H1 (cell line): ENCODE measurements around the gene SPG11. TPM values are rescaled to one million over a fixed set of nuclear protein-coding genes. Genes with fewer than 3 reads are reported as not detected.

ENCODE experiments used
- CTCF ChIA-PET: fragments of 300-600 bp; sonication (Branson Sonifier 250); formaldehyde crosslinking; loops from one replicate; lab custom pipeline; 2021; ENCODE audit not compliant: partially characterized antibody; lab: Charles Lee
- POLR2A ChIA-PET: fragments of 300-600 bp; sonication (Branson Sonifier 250); formaldehyde crosslinking; loops from one replicate; lab custom pipeline; 2021; ENCODE audit warnings: inconsistent platforms; ENCODE audit not compliant: partially characterized antibody; lab: Charles Lee
- DNase-seq, 2 experiments: peaks; one replicate each; pipeline versions ENCODE4 v3.0.0 to v3.0.0-alpha.2; 2010 to 2022; ENCODE audit warnings: low spot score in 2 of 2, low read depth in 1 of 2, mixed read lengths in 1 of 2
- FAIRE-seq: peaks from 2 replicates; lab custom pipeline; 2011; peaks lifted over from hg19 to GRCh38; lab: Jason Lieb, UNC
- H2AFZ ChIP-seq: 2 replicates; pipeline ENCODE4 v1.8.1; 2012; ENCODE audit warnings: low read length, inconsistent platforms
- H2AK5ac ChIP-seq: 2 replicates; pipeline ENCODE4 v1.6.1; 2013; ENCODE audit warnings: low read depth, low read length
- H2BK120ac ChIP-seq: replicated peaks from 2 replicates; pipeline ENCODE3; 2013; ENCODE audit warnings: low read depth, low read length, inconsistent platforms
- H2BK12ac ChIP-seq: 2 replicates; pipeline ENCODE4 v1.6.1; 2013; ENCODE audit warnings: low read depth, low read length
- H2BK15ac ChIP-seq: 2 replicates; pipeline ENCODE4 v1.6.1; 2013; ENCODE audit warnings: low read length
- H2BK20ac ChIP-seq: 2 replicates; pipeline ENCODE4 v1.6.1; 2013; ENCODE audit warnings: low read length
- H2BK5ac ChIP-seq: 2 replicates; pipeline ENCODE4 v1.6.1; 2013; ENCODE audit warnings: low read depth, low read length
- H3K14ac ChIP-seq: 2 replicates; pipeline ENCODE4 v1.6.1; 2013; ENCODE audit warnings: inconsistent platforms; ENCODE audit not compliant: insufficient read length
- H3K18ac ChIP-seq: 2 replicates; pipeline ENCODE4 v1.6.1; 2013; ENCODE audit warnings: low read length; ENCODE audit errors: extremely low read depth
- H3K23ac ChIP-seq: 2 replicates; pipeline ENCODE4 v1.6.1; 2013; ENCODE audit warnings: inconsistent platforms; ENCODE audit not compliant: insufficient read length
- H3K23me2 ChIP-seq: 2 replicates; pipeline ENCODE4 v1.6.1; 2013; ENCODE audit warnings: low read depth, low read length
- H3K27ac ChIP-seq: 2 replicates; pipeline ENCODE4 v1.6.1; 2011; ENCODE audit warnings: low read depth, low read length, inconsistent platforms
- H3K27me3 ChIP-seq, 4 experiments: replicated peaks in 1 of 4; 1 replicate in 1 of 4; 2 replicates in 3 of 4; pipeline versions ENCODE4 v1.6.1 to v1.8.1; 2011 to 2013; ENCODE audit warnings: low read length in 3 of 4, mild to moderate bottlenecking in 3 of 4, inconsistent platforms in 2 of 4, mixed read lengths in 2 of 4, moderate library complexity in 1 of 4; ENCODE audit not compliant: control insufficient read depth in 3 of 4, insufficient read depth in 3 of 4; ENCODE audit errors: extremely low read depth in 1 of 4
- H3K36me3 ChIP-seq, 4 experiments: 2 replicates each; pipeline versions ENCODE4 v1.6.1 to v1.8.1; 2011 to 2013; ENCODE audit warnings: mild to moderate bottlenecking in 4 of 4, low read length in 3 of 4, moderate library complexity in 2 of 4, control low read depth in 1 of 4, inconsistent platforms in 1 of 4; ENCODE audit not compliant: insufficient read depth in 4 of 4, control insufficient read depth in 2 of 4
- H3K4ac ChIP-seq: replicated peaks from 2 replicates; pipeline ENCODE3; 2013; ENCODE audit warnings: low read length, low read depth, mixed read lengths, inconsistent platforms; ENCODE audit not compliant: insufficient read length
- H3K4me1 ChIP-seq, 4 experiments: replicated peaks in 1 of 4; 1 replicate in 1 of 4; 2 replicates in 3 of 4; pipeline versions ENCODE4 v1.6.1 to v1.8.1; 2011 to 2013; ENCODE audit warnings: low read length in 3 of 4, inconsistent platforms in 2 of 4, mixed read lengths in 1 of 4; ENCODE audit not compliant: insufficient read depth in 4 of 4, control insufficient read depth in 3 of 4
- H3K4me2 ChIP-seq, 2 experiments: 2 replicates each; pipeline versions ENCODE4 v1.6.1 to v1.8.1; 2011 to 2013; ENCODE audit warnings: low read depth in 2 of 2, low read length in 2 of 2, control low read depth in 1 of 2, inconsistent platforms in 1 of 2, mild to moderate bottlenecking in 1 of 2; ENCODE audit not compliant: insufficient read depth in 1 of 2
- H3K4me3 ChIP-seq, 4 experiments: fragments of 200-600, 300-600 bp in 1 of 4; sonication (generic), shearing (Covaris generic), sonication (Bioruptor Twin) in 1 of 4; 2 replicates each; pipeline versions ENCODE4 v1.5.1 to v1.8.1; 2011 to 2016; ENCODE audit warnings: low read length in 4 of 4, low read depth in 3 of 4, control low read depth in 2 of 4, inconsistent platforms in 2 of 4, mild to moderate bottlenecking in 2 of 4, mixed read lengths in 1 of 4, moderate library complexity in 1 of 4; ENCODE audit not compliant: insufficient read depth in 2 of 4; ENCODE audit errors: extremely low read depth in 1 of 4
- H3K56ac ChIP-seq: replicated peaks from 2 replicates; pipeline ENCODE3; 2013; ENCODE audit warnings: low read depth, mild to moderate bottlenecking, mixed read lengths, low read length, inconsistent platforms; ENCODE audit not compliant: insufficient read length
- H3K79me1 ChIP-seq: 2 replicates; pipeline ENCODE4 v1.6.1; 2013; ENCODE audit warnings: low read depth, low read length, control low read depth
- H3K79me2 ChIP-seq, 2 experiments: 2 replicates each; pipeline versions ENCODE4 v1.6.1 to v1.8.1; 2012 to 2013; ENCODE audit warnings: low read length in 2 of 2, mild to moderate bottlenecking in 2 of 2, inconsistent platforms in 1 of 2; ENCODE audit not compliant: insufficient read depth in 2 of 2, control insufficient read depth in 1 of 2
- H3K9ac ChIP-seq, 4 experiments: replicated peaks in 1 of 4; 1 replicate in 1 of 4; 2 replicates in 3 of 4; pipeline versions ENCODE4 v1.6.1 to v1.8.1; 2011 to 2013; ENCODE audit warnings: low read depth in 3 of 4, low read length in 3 of 4, control low read depth in 2 of 4, mild to moderate bottlenecking in 2 of 4, moderate library complexity in 2 of 4, inconsistent platforms in 1 of 4; ENCODE audit errors: extremely low read depth in 1 of 4
- H3K9me3 ChIP-seq, 2 experiments: 2 replicates each; pipeline versions ENCODE4 v1.6.1 to v1.8.1; 2012 to 2013; ENCODE audit warnings: mild to moderate bottlenecking in 2 of 2, moderate library complexity in 2 of 2, control low read depth in 1 of 2, inconsistent platforms in 1 of 2, low read depth in 1 of 2, low read length in 1 of 2, mixed read lengths in 1 of 2; ENCODE audit not compliant: insufficient read depth in 2 of 2
- H4K20me1 ChIP-seq, 2 experiments: replicated peaks in 1 of 2; 2 replicates each; pipeline versions ENCODE3 to v1.8.1; 2011 to 2013; ENCODE audit warnings: inconsistent platforms in 2 of 2, low read length in 2 of 2, mild to moderate bottlenecking in 1 of 2; ENCODE audit not compliant: insufficient read depth in 2 of 2, control insufficient read depth in 1 of 2
- H4K5ac ChIP-seq: 2 replicates; pipeline ENCODE4 v1.6.1; 2013; ENCODE audit warnings: low read length, low read depth, mixed read lengths, inconsistent platforms; ENCODE audit not compliant: insufficient read length
- H4K8ac ChIP-seq: 2 replicates; pipeline ENCODE4 v1.8.0; 2013; ENCODE audit warnings: mild to moderate bottlenecking, moderate library complexity, low read length, inconsistent platforms; ENCODE audit not compliant: insufficient read depth; ENCODE audit errors: extremely low read depth
- H4K91ac ChIP-seq: replicated peaks from 2 replicates; pipeline ENCODE3; 2013; ENCODE audit warnings: low read length, mixed read lengths, inconsistent platforms; ENCODE audit not compliant: insufficient read length
- CBX8 ChIP-seq: fragments of 300-800, 300-1000 bp; sonication (generic); IDR thresholded peaks from 2 replicates; pipeline ENCODE4 v1.7.1; 2016; ENCODE audit warnings: low read depth, low read length, borderline replicate concordance
- CTBP2 ChIP-seq: IDR thresholded peaks from 2 replicates; pipeline ENCODE4 v1.7.0; 2011; ENCODE audit warnings: borderline replicate concordance, mild to moderate bottlenecking, moderate library complexity, mixed read lengths, low read length; ENCODE audit not compliant: insufficient read depth, insufficient read length
- EZH2 ChIP-seq: fragments of 200-600 bp; sonication (generic); IDR thresholded peaks from 2 replicates; pipeline ENCODE4 v1.7.1; 2012; ENCODE audit warnings: low read depth, mild to moderate bottlenecking, moderate library complexity, low read length, inconsistent platforms; ENCODE audit not compliant: severe bottlenecking
- JUN ChIP-seq: IDR thresholded peaks from 2 replicates; pipeline ENCODE4 v1.6.1; 2011; ENCODE audit warnings: low read depth, mild to moderate bottlenecking, improper control_type of control experiment, low read length
- JUND ChIP-seq: IDR thresholded peaks from 2 replicates; pipeline ENCODE4 v1.6.1; 2011; ENCODE audit warnings: mild to moderate bottlenecking, improper control_type of control experiment, low read length
- KDM1A ChIP-seq: fragments of 200-600, 300-600 bp; sonication (generic); IDR thresholded peaks from 2 replicates; pipeline ENCODE4 v1.7.1; 2016; ENCODE audit warnings: mild to moderate bottlenecking, low read length, borderline replicate concordance
- MAFK ChIP-seq: IDR thresholded peaks from 2 replicates; pipeline ENCODE4 v1.6.1; 2012; ENCODE audit warnings: low read depth, mild to moderate bottlenecking, improper control_type of control experiment, low read length
- PHF8 ChIP-seq: fragments of 200-600 bp; sonication (generic); conservative IDR thresholded peaks from 2 replicates; pipeline ENCODE4 v1.7.1; 2012; ENCODE audit warnings: low read depth, mild to moderate bottlenecking, inconsistent platforms, low read length, moderate library complexity
- RFX5 ChIP-seq: IDR thresholded peaks from 2 replicates; pipeline ENCODE4 v1.6.1; 2011; ENCODE audit warnings: low read depth, low read length, improper control_type of control experiment, borderline replicate concordance
- RNF2 ChIP-seq: fragments of 200-900, 300-1000 bp; sonication (generic); IDR thresholded peaks from 2 replicates; pipeline ENCODE4 v1.7.1; 2016; ENCODE audit warnings: borderline replicate concordance, low read depth, mild to moderate bottlenecking, antibody characterized with exemption, low read length; ENCODE audit not compliant: poor library complexity, severe bottlenecking; ENCODE audit errors: missing control alignments
- SIN3A ChIP-seq, 2 experiments: IDR thresholded peaks in 1 of 2; conservative IDR thresholded peaks in 1 of 2; 2 replicates each; pipeline ENCODE4 v1.6.1; 2011 to 2012; ENCODE audit warnings: low read length in 2 of 2, improper control_type of control experiment in 1 of 2, low read depth in 1 of 2, mild to moderate bottlenecking in 1 of 2
- SP1 ChIP-seq: IDR thresholded peaks from 2 replicates; pipeline ENCODE4 v1.6.1; 2011; ENCODE audit warnings: low read depth, low read length
- TEAD4 ChIP-seq: IDR thresholded peaks from 2 replicates; pipeline ENCODE4 v1.6.1; 2012; ENCODE audit warnings: low read depth, low read length, inconsistent platforms, mixed read lengths
- YY1 ChIP-seq: IDR thresholded peaks from 2 replicates; pipeline ENCODE4 v1.6.1; 2011; ENCODE audit warnings: low read depth, mild to moderate bottlenecking, low read length
- WGBS, 2 experiments: shearing (Covaris generic) in 1 of 2; methylation state at CpG; one replicate each; pipeline versions ENCODE4 v1.1.6 to v1.1.7; 2013 to 2015; ENCODE audit warnings: low lambda C conversion rate in 2 of 2, mixed read lengths in 2 of 2, inconsistent platforms in 1 of 2, low coverage in 1 of 2, missing lambda C conversion rate in 1 of 2; ENCODE audit not compliant: insufficient replicate concordance in 2 of 2, insufficient coverage in 1 of 2, insufficient read length in 1 of 2; ENCODE audit errors: extremely low coverage in 1 of 2, missing lambda C conversion rate in 1 of 2; 5-methylcytosine and 5-hydroxymethylcytosine counted together
- polyA plus RNA-seq, 7 experiments: library from polyadenylated mRNA; depleted of rRNA in 3 of 7; stranded (reverse) in 5 of 7; unstranded in 2 of 7; fragments of >200 nt in 5 of 7; fragments of 200-250 nt in 2 of 7; gene quantifications; 1 replicate in 5 of 7; 2 replicates in 1 of 7; 4 replicates in 1 of 7; pipeline versions ENCODE4 v1.2.1 to v1.2.3, GENCODE V29; 2011 to 2013; ENCODE audit warnings: missing spikeins in 2 of 7, mixed read lengths in 2 of 7
- total RNA-seq: library from RNA; stranded (reverse); fragmentation: NEBNext Ultra II Directional; extraction: Animal tissue kit (Norgen Biotek cat#: 25700); gene quantifications from 2 replicates; pipeline ENCODE4 v1.2.1, GENCODE V29; 2021

SPG11 gene
- total and polyA plus RNA-seq, 2 of the 8 experiments (the other 6 are each of a cell fraction or from before 2014, with no cell fraction given), result 37.1 to 38.6 TPM

DNA sequence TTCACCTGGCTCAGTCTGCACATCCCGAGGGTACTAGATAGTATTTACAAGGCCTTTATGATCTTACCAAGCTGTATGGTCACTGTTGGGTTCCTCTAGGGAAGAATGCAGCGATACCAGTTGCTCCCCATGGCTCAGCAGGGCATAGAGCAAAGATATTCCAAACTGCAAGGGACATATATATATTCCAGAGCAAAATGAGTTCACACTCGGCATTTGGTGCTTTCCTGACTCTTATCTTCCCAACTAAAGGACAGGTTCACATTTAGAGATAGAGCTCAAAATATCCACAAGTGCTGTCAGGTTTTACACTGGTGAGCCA is 3.5 kb upstream of the SPG11 start:
- FAIRE-seq, result no peak
- TF ChIP-seq TEAD4 (no peak), CTBP2 (no peak), PHF8 (no peak), MAFK (no peak), JUND (no peak), CBX8 (no peak), YY1 (no peak), SP1 (no peak), RFX5 (no peak), SIN3A (conservative IDR thresholded peaks at IDR 0.05 in 1 of 2, IDR thresholded peaks at IDR 0.05 in 1 of 2; ENCODE audit: low read depth in 1 of 2, low read length in 2 of 2) (no peak), JUN (no peak), KDM1A (no peak), EZH2 (no peak), RNF2 (no peak)

More for the DNA sequence above, 3.5 kb upstream of the SPG11 start:
- Histone ChIP-seq H2BK5ac (no peak overlapping the region), H3K27me3 (no peaks in the 10 kb centered on the region), H3K4me3 (no peak overlapping the region), H2BK120ac (no peak overlapping the region), H4K91ac (no peak overlapping the region), H3K23ac (no peak overlapping the region), H2BK15ac (no peak overlapping the region), H3K79me2 (no peaks in the 10 kb centered on the region), H3K14ac (no peak overlapping the region), H3K79me1 (no peaks in the 10 kb centered on the region), H3K4me1 (peaks cover 0 to 1% (median 0%) of the 10 kb centered on the region in 4 experiments; a peak in 3 of 7 replicates), H2AFZ (no peak overlapping the region; the same call in 1 of the 2 replicates), H2BK12ac (no peak overlapping the region), H4K8ac (no peak overlapping the region), H4K5ac (no peak overlapping the region), H3K9me3 (no peaks in the 10 kb centered on the region), H3K27ac (no peak overlapping the region), H3K18ac (no peak overlapping the region), H3K36me3 (no peaks in the 10 kb centered on the region), H2BK20ac (no peak overlapping the region), H4K20me1 (no peaks in the 10 kb centered on the region), H3K23me2 (peaks cover 2% of the 10 kb centered on the region), H3K9ac (no peak overlapping the region; a peak in 1 of 7 replicates), H3K4me2 (no peak overlapping the region), H2AK5ac (no peak overlapping the region), H3K4ac (no peak overlapping the region), H3K56ac (no peak overlapping the region)
- ChIA-PET POLR2A (interaction anchor here (1.1 to 1.8 kb wide), 4 partner anchors 10 to 62 kb away, joined by 3 to 7 read pairs (median 5); partner anchors contain the start of genes B2M and PATL2), CTCF (interaction anchor here (1.0 to 6.5 kb wide), 7 partner anchors 11 to 70 kb away, joined by 3 to 87 read pairs (median 4); partner anchors contain the start of genes B2M, PATL2 and TRIM69)
- 85% methylated on average over 3 of the region's 3 CpGs; no CpG with 5 or more reads in 1 of the 2 experiments for WGBS, 2 experiments
- no peak for DNase-seq
